ENCODE data around the gene XIST.
"Not testable (repeated sequence)": the region's sequence is repeated elsewhere in the genome, so short reads cannot be mapped to it uniquely, and the experiment has no call there.

The XIST gene

DNA sequence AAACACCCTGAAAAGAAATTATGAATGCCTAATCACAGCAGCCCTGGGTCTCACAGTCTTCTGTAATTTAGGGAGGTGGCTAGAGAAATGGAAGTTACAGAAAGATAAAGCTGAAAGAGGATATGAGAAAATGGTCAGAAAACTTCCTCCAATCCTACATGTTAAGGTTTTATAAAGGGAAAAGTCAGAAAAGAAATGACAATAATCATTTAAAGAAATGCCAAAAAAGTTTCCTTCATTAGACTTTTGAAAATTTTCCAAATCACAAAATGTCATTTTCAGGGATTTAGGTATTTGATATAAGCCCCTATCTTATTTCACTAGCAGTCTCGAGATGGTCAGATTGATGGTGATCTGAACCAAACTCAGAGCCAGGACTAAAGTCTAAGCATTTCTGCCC is 13.4 kb downstream of the XIST start:
- DNase-seq, result no peak

DNA sequence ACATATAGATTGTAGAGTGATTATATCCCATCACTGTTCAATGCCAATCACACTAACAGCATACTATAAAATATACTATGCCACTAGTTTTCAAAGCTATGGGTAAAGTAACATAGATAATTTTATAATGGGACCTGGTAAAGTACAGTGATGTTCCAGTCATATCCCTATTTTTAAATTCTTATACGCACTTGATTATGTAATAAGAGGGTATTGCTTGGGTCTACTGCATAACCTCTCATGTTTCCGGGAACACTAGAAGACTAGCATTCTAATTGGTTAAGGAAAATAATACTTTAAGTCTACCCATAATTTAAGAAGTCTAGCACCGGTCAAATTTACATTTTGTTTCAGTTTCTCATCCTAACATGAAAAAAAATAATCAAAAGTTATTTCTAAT is 14.4 kb downstream of the XIST start:
- DNase-seq, result no peak

DNA sequence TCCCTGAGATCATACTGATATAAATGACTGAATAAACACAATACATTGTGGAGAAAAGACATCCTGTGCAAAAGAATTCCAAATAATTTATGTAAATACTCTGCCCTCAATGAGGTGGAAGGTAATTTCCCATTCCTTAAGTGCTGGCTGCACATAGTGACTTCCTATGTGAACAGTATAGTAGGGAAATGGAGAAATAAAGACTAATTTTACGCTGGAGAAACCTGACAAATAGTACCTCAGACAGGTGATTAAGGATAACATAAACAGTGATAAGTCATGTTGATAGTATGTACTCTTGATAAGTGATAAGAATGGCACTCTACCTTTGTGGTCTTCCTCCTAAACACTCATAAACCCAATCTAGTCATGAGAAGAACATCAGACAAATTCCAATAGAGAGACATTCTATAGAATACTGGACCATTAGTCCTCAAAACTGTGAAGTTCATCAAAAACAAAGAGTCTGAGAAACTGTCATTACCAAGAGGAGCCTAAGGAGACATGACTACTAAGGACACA is 15.5 kb downstream of the XIST start:
- DNase-seq, result no peak

DNA sequence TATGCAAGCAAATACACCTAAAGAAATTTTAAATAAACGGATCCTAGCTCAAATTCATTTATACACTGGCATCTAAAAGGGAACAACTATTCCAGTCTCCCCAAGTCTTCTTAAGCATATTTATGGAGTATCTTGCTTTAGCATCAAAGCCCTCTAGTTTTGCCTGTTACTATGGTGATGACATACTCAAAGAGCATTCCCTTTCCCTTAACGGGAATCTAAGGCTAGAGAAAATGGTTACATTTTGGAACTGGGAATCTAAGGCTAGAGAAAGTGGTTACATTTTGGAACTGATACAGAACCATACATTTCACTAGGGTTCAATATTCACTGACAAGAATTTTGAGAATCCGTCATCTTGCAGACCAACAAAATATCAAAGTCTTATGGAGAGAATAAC is 18.3 kb downstream of the XIST start:
- DNase-seq, result no peak

DNA sequence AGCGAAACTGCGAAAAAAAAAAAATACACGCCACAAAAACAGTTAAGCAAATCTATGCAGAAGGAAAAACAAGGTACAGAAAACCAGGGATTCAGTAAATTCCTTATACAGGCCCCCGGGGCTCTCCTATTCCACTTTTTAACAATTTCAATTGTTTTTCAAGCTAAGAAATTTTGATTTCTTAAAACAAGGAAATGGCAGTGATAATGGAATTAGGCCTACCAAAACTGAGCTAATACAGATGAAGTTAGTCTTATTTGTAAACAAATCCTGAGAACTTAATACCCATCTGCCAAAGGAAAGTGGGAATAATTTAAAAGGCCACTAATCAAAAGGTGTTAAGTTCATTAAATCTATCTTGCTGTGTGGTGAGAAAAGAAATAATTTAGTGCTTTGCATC is 20.2 kb downstream of the XIST start:
- DNase-seq, result no peak

DNA sequence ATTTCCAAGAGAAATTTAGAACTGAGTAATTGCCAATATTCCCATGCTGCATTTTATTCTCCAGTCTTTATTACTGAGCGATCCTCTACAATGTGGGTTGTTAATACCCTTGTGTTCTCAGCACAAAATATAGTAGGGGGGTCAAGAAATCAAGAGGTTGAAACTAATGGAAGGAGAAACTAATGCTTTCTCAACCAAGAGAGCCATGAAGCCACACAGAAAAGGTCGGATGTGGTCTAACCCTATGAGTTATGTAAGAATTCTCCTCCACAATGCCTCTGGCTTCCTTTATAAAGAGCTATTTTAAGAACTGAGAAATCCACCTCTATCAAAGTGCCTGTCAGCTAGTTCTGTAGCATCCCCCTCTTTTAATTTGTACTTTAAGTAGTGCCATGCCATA is 21.0 kb downstream of the XIST start:
- no peak for DNase-seq

DNA sequence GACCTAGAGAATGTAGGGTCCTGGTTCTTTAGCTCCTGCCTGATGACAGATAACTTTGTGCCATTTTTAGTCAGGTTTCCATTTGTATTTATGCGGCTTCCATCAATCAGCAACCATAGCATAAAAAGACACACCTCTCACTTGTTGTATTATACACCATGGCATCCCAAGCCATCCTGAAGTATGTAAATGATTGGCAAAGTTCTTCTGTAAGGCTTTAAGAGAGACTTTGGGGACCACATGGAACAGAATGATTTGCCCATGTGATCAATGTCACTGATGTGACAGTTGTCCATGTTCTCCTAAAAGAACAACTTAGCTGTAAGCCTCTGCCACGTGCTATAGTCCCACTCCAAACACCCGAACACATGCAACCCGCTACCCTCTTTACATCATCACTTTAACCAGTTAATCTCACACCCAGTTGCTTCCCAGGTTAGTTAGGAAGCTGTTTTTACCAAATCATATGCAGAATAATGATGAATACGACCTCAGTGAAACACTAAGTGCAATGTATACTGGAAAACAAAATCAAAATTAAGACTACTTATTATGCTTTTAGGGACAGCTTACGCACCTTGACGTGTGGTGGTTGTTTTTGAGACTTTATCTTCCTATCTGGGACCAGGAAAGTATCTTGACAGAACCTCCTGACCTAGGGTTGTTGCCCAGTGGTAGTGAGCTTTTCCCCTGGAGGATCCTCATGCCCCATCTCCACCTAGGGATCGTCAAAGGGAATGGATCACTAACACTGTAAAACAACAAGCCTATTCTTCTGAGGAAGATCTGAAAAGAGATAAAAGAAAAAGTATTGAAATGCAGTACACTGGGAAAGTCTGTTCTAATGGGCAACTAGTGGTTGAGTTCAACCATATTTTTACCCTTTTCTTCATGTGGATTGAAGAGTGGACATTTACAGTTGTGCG is 21.8 kb downstream of the XIST start:
- no peak for DNase-seq

DNA sequence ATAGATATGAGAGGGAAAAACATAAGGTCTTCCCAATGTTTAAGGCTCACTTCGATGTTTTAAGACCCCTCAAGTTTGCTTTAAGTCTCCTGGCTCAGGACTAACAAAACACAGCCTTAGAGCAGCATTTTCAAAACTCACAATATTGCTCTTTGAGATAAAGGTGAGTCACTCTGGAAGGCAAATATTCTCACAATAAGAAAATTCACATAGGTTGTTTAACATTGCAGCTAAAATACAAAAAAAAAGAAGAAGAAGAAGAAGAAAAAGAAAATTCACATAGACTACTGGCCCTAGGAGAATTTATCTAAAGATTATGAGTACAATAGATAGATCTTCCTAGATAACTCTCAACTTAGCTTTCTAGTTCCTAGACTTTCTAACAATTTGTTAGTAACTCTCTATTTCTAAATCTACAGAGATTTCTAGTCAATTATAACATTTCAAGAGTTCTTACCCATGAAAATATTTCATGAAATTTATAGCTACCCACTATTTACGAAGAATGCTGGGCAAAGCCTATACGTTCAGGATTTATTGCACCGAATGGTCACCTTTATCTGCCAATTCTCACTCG is 22.5 kb downstream of the XIST start:
- DNase-seq, result no peak

DNA sequence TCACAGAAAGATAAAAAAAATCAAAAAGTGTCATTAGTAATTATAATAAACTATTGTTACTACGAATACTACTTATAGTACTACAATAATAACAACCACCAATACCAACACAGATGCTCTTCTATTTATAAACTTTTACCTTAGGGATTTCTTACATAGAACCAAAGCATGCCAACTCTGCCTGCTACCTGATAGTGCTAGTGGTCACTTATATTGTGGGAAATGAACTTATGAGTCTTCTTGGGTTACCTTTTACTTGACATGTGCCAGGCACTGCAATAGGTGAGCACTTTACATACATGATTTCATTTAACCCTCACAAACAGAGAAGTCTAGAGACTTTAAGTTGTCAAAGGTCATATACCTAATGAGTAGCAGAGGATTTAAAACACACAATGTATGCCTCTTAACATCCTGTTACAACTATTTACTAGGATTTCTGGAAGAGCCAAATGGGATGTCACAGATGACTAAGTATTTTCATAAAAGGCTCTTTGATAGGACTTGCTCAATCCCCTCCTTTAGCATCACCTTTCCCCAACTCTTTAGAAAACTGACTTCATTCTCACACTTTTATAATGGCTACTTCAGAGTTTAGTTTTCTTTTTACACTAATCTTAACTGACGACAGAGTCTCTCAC is 24.3 kb downstream of the XIST start:
- DNase-seq, result no peak

DNA sequence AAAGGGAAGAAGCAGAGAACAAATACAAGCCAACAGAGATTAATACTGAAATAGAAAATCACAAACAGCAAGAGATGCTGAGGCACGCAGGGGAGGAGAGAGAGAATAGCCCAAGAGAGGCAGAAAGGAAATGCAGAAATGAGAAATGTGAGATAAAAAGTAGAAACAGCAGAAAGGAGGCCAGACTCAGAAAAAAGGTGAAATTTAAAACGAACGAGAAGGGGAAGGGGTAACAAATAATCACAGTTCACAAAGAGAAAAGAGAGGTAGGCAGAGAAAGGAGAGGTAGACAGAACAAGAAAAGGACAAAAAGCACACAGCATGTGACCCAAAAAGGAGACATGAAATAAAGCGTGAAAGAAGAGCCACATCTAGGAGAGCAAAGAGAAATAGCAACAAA is 25.1 kb downstream of the XIST start:
- no peak for DNase-seq

DNA sequence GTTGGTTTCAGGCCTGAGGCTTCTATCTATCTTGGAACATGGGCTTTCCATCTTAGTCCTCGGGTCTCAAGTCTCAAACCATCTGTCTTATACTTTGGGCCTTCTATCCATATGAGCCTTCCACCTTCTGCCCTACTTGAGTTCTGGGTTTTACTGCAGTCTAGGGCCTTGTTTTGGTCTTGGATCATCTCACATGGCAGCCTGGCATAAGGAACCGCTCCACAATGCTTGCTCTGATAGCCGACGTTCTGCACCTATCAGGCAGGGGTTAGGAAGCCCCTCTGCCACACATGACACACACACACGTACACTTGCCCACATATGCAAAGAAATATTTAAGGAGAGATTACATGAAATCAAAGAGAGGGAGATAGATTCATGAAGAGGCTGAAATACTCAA is 25.5 kb downstream of the XIST start:
- no peak for DNase-seq

DNA sequence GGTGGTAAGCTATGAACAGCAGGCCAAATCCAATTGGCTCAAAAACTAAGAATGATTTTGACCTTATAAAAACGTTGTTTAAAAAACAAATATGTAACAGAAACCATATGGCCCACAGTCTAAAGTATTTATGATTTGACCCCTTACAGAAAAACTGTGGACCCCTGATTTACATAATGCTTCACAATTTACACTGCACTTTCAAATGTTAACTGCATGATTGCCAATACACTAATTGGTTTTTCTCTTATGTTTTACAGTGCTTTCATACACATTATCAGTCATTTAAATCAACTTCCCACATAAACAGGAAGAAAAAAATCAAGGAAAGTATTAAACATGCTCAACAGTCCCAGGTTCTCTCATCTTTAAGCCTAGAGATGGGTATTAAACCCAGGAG is 26.9 kb downstream of the XIST start:
- DNase-seq, result no peak

DNA sequence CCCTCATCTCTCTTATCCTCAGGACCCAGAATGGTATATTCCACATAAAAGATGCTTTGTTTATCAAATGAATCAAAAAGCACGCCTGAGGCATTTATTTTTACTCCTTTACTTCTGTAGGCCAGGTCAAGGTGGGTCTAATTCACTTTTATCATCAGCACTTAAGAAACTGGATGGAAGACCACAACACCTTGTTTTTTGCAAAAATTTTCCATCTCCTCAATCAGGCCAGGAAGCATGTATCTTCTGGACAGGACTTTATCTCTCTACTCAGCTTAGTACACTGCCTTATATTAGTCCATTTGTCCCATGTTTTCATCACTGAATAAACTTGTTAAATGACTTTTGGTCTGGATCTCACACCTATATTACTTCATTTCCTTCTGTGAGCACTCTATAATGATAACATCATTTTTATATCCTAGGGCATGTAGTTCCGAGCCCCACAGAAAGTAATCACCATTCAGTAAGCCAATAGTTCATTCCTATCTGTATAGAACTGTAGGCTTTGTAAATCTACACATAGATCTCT is 29.0 kb downstream of the XIST start:
- DNase-seq, result no peak

DNA sequence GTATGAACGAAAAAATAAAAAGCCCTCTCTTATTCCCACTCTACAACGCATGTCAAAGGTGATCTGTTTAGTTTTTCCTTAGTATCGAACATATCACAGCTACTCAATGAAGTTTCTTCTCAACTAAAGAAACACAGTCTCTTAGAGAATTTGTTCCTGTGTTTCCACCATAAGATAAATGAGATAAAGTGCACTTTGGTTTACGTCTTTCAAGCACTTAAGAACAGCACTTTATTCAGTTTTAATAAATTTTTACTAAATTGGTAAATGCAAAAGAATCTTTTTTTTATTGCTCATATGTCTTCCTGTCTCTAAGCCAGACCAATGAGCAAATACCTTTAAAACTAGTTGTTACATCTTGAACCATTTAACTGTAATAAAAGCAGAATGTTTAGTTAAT is 29.7 kb downstream of the XIST start:
- DNase-seq, result no peak

DNA sequence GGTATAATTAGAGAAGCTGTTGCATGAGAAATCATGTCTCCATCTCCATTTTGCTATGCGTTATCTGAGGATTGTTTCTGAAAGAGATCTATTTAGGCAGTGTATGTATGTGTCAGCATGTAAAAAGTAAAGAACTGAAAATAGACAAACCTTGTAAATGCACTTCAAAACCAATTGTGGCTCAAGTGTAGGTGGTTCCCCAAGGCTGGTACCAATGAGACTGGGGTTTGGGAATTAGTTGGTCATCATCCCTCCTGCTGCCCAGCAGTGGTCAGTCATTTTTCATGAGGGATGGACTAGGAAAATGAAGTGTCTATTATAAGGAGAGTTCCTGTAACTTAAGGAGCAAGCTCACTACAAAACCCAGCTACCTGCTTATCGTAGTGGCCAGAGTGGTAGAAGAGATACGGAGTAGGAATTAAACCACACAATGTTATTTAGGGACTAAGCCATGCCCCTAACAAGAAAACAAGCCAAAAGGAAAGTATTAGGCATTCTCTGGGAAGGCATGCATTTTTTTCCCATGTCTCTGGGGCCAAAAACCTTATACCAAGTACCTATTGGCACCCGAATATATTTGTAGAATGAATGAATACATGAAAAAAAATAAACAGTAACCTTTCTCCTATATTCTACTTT is 30.5 kb downstream of the XIST start:
- no peak for DNase-seq

DNA sequence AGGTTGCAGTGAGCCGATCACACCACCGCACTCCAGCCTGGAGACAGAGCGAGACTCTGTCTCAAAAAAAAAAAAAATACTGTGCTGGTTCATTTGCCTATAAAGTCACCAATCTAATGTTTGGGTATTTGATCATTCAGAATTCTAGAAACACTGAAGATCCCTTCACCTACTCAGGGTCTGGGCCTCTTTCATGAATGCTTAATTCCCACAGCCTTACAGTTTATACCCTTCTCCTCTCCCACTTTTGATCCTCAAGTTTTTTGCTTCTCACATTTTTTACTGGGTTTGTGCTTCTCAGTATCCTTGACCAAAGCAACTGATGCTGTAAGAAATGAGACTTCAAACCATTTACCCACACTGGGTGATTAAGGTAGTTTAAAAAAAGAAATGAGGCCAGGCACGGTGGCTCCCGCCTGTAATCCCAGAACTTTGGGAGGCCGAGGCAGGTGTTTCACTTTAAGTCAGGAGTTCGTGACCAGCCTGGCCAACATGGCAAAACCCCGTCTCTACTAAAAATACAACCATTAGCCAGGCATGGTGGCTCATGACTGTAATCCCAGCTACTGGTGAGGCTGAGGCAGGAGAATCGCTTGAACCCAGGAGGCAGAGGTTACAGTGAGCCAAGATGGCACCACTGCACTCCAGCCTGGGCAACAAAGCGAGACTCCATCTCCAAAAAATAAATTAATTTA is 32.5 kb downstream of the XIST start:
- DNase-seq, result not testable (repeated sequence)

DNA sequence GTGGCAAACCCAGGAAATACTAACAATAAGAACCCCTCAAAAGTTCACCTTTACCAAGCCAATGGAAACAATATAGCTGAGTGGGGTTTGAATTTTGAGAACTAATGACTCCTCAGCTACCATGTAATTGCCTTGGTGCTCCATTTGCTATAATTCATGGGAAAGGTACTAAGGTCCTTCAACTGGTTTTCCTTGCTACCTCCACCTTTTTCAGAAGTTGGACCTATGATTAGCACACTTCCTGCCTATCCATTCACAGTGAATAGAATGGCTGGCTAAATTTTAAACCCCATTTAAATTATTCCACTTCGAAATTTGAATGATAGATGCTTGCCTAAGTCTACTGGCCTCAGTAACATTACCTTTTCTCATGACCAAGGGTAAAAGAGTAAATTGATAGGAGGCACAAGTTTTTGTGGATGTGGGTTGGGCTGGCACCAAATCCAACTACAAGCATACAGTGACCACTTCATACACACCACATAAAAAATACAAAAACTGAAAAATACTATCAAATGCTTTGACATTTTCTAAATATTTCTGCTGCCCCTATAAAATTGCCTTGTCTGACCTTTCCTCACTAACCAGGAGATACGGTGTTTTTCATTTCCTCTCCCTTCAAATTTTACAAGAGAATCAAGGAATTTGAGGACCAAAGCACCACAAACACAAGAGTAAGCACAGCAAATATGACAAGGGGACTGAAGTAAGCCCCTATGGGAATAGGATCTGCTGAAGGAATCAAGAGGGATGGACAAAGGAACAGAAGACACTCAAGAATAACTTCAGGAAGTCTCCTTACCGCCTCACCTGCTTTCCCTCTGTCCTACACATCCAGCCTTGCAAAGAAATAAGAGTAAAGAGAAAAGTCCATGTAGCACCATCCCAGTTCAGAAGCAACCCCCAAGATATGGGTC is 34.1 kb downstream of the XIST start:
- no peak for DNase-seq

DNA sequence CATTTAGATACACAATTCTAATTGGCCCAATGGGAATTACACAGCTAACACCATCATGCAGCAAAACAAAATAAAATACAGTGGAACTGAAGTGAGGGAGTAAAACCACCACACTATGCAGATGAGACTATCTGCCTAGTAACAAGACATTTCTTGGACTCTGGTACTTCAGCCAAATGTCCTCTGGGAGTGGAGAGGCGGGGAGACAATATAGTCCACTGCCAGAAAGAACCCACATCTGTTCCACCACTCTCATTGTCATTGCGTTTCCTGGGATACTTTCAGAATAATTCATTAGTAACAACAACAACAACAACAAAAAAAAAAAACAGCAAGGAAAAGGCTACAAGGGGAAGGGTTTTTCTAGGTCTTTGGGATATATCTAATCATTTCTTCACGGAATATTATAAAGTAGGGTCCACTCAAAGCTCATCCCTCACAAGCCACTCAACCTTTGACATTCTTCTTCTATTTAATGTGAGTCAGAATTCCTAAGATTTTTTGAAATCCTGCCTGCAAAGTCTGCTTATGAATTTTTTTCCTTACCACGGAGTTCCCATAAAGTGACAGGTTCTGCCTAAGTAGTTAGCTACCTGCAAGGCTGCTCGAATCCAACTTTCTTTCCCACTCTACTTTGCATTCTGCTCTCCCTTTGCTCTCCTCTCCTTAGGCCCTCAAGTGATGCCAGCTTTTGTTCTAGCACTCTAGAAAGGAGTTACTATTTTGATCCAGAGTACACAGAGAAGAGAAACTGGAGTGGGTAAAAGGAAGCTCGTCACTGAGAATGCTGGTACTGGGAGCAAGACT is 34.9 kb downstream of the XIST start:
- no peak for DNase-seq

DNA sequence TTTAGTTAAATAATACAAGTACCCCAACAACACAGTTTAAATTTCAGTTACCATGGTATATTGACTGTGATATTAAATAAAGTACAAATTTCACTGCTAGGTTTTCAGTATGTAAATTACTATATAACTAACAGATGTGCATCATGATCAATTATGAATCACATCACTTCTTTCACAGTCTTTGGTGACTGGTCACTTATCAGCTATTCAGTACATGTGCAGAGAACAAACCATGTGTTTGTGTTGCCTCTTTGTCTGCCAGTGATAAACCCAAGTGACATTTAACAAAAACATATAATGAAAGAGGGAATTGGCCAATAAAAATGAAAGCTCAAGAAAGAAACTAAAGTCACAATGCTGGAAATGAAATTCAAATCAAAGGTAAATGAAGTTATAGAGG is 40.3 kb downstream of the XIST start:
- DNase-seq, result no peak

DNA sequence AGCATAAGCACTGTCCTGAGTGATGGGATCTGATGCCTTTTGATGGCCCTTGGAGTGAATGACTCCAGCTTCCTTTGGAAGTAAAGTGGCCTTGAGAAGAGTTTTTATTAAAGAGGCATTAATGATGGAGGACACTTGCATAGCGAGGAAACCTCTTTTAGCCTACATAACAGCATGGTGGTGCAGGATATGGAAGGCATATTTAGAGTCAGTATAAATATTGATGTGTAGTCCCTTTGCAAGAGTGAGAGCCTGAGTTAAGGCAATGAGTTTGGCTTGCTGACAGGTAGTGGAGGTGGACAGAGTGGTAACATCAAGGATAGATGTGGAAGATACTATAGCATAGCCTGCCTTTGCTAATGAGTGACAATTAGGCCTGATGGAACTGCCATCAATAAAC is 48.4 kb downstream of the XIST start:
- DNase-seq, result not testable (repeated sequence)
